PC-3 (cell line): Measurements from ENCODE around the gene SPATS2.

Source experiments
- CTCF ChIP-seq: fragments of 300-600 bp; sonication (generic); conservative IDR thresholded peaks from 2 replicates; pipeline ENCODE4 v1.5.1; 2017; ENCODE audit warnings: antibody characterized with exemption, low read depth, mild to moderate bottlenecking, low read length
- EZH2 ChIP-seq: fragments of 300-600 bp; sonication (generic); IDR thresholded peaks from one replicate; pipeline ENCODE4 v1.6.1; 2017; ENCODE audit warnings: antibody characterized with exemption, mild to moderate bottlenecking, low read length; ENCODE audit not compliant: unreplicated experiment

- no peak for TF ChIP-seq EZH2
- no peak for TF ChIP-seq CTCF
These were observed 174.7 kb downstream of the SPATS2 start for GRCh38 chr12:49541911-49542505.
